Activated T-cell treated with anti-CD3 and anti-CD28 coated beads, Interleukin-2, amount 50 U/mL, for 48 hours (primary cell): Measurements from ENCODE around the gene SPIRE1.
A peak's percentile ranks its signal among the peaks of the same experiment; 100 is the strongest.

ENCODE experiments used
- DNase-seq, 2 experiments: peaks; one replicate each; pipeline ENCODE4 v3.0.0-alpha.2; 2020

Gene SPIRE1

DNA sequence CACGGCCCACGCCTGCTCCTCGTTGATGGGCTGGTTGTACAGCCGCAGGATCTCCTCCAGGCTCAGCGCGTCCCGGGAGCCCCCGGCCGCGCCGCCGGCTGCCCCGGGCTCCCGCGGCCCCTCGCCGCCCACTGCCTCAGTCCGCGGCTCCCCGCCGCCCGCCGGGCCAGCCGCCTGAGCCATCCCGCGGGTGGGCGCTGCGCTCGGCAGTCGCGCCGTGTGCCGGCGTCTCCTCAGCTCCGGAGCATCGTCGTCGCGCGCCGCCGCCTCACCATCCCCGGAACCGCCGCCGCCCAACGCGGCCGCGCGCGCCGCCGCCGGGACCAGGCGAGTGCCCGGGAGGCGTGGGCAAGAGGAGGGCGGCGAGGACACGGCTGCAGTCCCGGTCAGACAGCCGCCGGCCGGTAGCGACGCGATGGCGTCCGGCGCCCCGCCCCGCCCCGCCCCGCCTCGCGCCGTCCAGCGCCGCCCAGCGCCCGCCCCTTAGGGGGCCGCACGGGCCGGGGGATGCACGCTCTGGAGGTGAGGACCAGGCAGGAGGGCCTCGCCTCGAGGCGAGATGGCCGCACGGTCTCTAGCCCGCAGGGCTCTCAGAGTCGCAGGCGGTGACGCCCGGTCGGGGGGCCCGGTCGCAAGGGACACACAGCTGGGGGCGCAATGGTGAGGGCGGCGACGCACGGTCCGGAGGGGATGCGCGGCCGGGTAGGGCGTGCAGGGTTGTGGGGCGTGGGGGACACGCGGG is at the start of gene SPIRE1:
Gene SPIRE1, minus strand, starts transcription at position 424 of the 742 bp plus-strand sequence. Its CDS starts 241 bp downstream, at position 183.
- peak; percentile 51 to 65 for DNase-seq

- peak; percentile 29 to 30 for DNase-seq
Measured at GRCh38 chr18:12703664-12704063, 45.8 kb upstream of the SPIRE1 start.

GRCh38 chr18:12703096-12703567 is 45.2 kb upstream of the SPIRE1 start:
- no peak for DNase-seq

DNA sequence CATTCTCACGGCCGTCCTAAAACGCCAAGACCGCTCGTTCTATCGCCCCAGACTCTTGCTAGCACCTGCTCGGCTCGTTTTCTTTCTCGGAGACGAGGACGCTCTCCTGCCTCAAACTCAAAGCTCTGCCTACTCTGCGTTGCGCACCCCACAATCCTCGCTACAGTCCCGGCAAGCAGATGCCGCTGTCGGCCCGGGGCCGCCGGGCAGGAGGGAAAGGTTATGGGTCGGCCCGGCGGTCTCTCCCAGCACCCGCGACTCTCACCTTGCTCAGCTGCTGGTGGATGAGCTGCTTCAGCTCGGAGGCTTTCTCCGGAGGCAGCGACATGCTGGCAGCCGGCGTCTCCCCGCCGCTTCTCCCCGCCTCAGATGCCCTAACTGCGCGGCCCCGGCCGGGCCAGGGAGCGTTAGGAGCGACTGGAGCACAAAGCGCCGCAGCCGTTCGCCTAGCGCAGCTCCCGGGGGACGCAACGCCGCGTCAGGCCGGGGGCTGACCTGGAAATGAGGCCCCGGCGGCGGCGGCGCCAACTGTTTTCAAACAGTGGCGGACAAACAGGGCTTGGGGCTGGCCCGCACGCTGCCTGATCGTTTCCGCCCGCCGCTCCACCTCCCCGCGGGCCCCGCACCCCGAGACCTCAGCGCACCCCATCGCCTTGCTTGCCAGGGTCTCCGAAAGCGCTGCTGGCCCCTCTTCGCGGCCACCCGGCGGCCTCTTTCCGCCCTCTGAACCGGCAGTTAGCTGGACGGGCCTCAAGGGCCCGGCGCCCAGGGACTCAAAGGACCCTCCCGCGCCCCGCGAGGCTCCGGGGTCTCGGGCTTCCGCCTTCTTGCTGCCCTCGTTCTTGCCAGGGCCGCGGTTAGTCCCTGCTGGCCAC is 44.6 kb upstream of the SPIRE1 start, which contains the start of the genes CEP76 and PSMG2:
Gene CEP76, minus strand, starts transcription at position 503 of the 875 bp plus-strand sequence. Its CDS starts 175 bp downstream, at position 328.
Gene PSMG2, plus strand, starts transcription at position 822 of the 875 bp plus-strand sequence. CDS start 66 bp downstream, outside the sequence.
- DNase-seq = peak; percentile 90 to 91

DNA sequence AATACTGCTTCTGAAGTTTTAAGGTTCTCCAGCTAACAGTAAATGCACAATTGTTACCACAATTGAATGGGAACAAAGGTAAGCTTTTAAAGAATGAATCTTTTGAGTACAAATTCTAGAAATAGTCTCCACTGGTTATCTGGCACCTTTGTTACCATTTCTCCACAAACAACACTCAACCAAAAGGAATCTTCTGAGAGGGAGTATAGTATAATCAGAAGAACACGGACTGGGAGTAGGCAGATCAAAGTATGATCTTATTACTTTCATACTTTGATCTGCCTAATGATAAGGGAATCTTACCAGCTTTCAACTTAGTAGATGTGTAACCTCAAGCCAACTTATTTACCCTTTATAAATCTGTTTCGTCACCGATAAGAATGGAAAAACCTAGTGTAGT is 43.3 kb upstream of the SPIRE1 start:
- no peak for DNase-seq

GRCh38 chr18:12699747-12700146 is 41.8 kb upstream of the SPIRE1 start:
- DNase-seq = no peak

DNA sequence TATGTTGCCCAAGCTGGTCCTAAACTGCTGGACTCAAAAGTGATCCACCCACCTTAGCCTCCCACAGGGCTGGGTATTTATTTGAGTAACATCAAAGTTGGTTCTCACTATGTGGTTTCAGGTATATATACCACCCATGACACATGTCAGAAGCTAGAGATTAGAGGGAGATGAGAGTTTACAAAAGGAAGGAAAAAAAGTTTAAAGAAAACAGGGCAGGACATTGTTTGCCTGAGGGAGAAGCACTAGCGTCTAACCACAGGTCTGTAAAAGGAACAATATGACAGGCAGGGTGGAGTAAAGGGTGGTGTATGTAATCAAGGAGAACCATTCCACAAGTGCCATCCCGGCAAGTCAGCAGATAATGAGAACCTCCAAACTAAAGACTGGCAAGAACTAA is 36.1 kb upstream of the SPIRE1 start:
- no peak for DNase-seq

DNA sequence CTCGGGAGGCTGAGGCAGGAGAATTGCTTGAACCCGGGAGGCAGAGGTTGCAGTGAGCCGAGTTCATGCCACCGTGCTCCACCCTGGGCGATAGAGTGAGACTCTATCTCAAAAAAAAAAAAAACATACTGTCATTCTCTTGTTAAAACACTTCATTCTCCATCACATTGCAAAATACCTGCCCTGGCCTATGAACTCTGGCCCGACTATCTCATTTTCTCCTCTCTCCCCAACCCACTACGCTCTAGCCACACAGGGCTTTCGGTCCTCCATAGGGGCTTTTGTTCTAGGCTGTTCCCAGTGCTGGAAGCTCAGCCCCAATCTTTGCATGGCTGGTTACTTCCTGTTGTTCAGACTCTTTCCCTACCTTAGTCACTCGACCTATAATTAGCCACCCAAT is 34.3 kb upstream of the SPIRE1 start:
- no peak for DNase-seq

- no peak for DNase-seq
Measured at GRCh38 chr18:12689256-12689850, 31.4 kb upstream of the SPIRE1 start.

- no peak for DNase-seq
Measured at GRCh38 chr18:12686100-12686499, 28.2 kb upstream of the SPIRE1 start.

- no peak for DNase-seq
Measured at GRCh38 chr18:12679183-12679786, 21.4 kb upstream of the SPIRE1 start.

- DNase-seq = no peak
Measured at GRCh38 chr18:12668041-12668440, 10.1 kb upstream of the SPIRE1 start.

DNA sequence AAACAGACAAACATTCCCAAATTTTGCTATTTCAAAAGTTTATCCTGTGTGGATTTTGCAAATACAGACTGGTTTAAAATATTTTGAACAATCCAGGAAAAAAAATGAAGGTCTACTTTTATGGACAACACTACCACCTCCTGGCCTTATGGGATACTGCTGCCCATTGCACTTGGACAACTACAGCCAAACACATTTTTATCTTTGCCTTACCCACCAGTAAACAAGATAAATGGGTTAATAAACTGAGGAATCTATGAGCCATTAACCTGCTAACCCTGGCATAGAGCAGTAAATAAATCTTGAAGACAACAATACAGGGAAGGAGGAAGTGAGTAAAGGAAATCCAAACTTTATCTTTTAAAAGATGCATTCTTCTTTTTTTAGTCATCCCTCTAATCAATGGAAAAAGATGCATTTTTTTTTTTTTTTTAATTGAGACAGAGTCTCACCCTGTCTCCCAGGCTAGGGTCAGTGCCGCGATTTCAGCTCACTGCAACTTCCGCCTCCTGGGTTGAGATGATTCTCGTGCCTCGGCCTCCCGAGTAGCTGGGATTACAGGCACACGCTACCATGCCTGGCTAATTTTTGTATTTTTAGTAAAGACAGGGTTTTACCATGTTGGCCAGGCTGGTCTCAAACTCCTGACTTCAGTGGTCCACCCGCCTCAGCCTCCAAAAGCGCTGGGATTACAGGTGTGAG is 2.1 kb upstream of the SPIRE1 start:
- peak; percentile 36 to 48 for DNase-seq

DNA sequence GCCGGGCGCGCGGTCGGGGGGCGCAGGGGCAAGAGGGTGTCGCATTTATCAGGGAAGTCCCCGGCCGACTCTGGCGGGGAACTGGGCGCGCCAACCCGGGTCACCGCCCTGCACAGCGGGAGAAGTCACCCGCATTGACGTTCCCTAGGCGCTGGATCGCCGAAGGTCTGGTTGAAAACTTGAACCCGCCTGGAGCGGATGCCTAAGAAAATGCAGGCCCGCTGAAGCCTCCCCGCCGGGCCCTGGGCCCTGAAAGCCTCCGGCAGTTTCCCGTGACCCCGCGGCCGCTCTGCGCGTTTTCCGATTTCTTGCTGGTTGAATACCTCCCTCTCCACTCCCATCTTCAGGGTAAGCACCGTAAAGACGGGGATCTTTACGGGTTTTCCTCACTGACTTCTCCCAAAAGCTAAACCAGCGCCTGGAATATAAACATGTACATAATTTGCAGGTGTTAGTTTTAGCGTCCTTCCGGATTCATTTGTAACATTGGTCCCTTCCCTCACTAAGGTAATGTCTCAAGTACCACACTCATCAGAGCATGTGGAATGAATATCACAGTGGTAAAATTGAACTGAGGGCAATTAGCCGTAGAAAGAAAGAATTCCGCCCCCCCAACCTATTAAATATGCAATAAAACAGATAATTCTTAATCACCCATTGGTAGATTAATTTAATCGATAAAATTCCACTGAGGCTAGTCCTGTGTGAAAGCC is 675 bp upstream of the SPIRE1 start:
- DNase-seq = no peak

DNA sequence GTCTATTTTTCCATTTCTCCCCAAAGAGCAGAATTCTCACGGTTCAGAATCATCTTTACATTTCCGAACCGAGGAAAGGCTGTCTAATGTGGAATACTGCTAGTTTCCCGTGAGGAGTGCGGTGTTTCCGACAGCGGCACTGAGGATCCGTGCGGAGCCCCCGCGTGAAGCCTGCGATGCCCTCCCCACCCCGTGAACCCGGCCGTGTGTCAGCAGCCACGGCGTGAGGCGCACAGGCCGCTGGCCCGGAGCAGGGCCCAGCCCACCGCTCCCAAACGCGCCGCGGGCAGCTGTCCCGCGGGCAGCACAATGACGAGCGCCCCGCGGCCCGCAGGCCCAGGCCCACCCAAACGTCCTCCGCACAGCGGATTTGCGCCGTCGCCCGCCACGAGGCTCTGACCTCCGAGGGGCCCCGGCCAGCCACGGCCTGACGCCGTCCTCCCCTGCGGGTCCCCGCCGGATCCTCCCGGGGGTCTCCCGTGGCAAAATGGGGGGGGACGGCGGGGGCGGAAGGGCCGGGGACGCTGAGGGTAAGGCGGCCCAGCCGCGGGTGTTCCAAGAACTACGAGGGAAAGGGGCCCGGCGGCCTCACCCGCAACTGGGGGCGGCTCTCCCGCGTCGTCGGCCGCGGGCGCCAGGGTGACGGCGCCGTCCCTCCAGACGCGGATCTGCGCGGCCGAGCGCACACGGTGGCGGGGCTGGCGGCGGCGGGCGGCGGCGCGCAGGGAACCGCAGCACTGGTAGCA is 796 bp downstream of the SPIRE1 start:
- peak; percentile 40 to 61 for DNase-seq

DNA sequence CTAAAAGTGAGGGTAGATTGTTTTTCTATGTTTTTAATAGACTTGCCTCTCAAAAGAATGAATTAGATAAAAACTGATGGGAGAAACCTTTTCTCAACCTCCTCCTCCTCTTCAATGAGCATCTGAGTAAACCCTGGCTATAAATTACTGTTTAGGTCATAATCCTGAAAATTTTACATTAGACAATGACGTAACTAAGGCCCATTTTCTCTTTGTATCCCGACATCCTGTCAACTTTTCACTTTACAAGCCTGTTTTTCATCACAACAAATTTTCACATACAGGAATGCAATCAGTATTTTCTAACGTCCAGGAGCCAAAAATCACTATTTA is 1.3 kb downstream of the SPIRE1 start:
- no peak for DNase-seq

DNA sequence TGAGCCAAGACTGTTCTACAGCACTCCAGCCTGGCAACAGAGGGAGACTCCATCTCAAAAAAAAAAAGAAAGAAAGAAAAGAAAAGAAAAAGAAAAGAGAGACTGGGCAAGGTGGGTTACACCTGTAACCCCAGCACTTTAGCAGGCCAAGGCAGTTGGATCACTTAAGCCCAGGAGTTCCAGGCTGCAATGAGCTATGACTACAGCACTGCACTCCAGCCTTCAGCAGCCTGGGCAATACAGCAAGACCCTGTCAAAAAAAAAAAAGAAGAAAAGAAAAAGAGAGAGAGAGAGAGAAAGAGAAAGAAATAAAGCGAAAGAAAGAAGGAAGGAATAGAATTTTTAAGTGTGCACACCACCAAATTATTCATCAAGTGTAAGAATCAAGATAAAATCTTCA is 2.9 kb downstream of the SPIRE1 start:
- DNase-seq = no peak

DNA sequence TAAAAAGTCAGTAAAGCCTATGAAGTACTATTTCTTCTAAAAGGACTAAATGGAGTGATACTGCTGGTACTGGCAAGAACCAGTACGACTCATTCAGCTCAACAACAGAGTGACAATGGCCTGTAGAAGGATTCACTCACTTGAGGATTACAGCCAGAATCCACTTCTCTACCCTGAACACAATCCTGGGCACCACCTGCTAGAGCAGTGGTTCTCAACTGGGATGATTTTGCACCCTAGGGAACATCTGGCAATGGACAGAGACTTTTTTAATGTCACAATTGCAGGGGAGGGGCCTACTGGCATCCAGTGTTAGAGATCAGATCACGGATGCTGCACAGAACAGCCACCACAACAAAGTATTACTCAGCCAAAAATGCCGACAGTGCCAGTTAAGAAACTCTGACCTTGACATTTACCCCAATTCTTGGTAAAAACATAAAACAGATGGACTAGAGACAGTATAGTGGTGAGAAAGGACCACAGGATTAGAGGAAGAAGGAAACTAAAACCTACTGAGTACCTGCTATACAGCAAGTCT is 5.0 kb downstream of the SPIRE1 start:
- peak; percentile 35 to 44 for DNase-seq

GRCh38 chr18:12651651-12652050 is 6.3 kb downstream of the SPIRE1 start:
- no peak for DNase-seq

DNA sequence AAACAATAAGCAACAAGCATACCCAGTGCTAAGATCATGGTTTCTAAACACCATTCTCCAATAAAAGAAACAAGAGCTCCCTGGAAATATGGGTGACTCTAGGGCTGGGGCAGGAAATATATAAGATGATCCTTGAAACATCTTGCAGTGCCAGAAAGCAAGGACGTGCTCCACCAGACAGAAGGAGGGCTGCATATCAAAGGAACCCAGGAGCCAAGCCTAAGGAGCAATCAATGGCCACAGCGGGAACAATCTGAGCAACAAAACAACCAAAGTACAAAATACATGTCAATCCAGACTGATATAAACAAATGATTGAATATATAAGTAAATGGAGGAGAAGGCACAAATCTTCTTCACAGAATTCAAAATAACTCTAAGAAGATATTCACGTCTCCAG is 10.1 kb downstream of the SPIRE1 start:
- no peak for DNase-seq
